Measurements from ENCODE around the gene VASH1. TPM values are rescaled to one million over a fixed set of nuclear protein-coding genes. Genes with fewer than 3 reads are reported as not detected.

VASH1 gene
- total and polyA plus RNA-seq, 2 of the 13 experiments (the other 11 are each of a cell fraction or from before 2014, with no cell fraction given): 0.11 to 0.24 TPM

GRCh38 chr14:76781648-76782051, 20.4 kb downstream of the VASH1 start:
- no TSS peak for BruUV-seq (replicated peaks)
- Histone ChIP-seq H3K9ac (ENCODE audit: insufficient read depth, low read depth, low read length) (no peak overlapping the region), H2AFZ (ENCODE audit: low read length) (no peak overlapping the region), H3K79me2 (ENCODE audit: insufficient read depth, low read length) (no peaks in the 10 kb centered on the region), H4K20me1 (ENCODE audit: insufficient read depth, low read length) (peaks cover 4% of the 10 kb centered on the region; the same call in 1 of the 2 replicates), H3K27ac (ENCODE audit: extremely low read length, insufficient read depth, low read length) (no peak overlapping the region), H3K4me1 (ENCODE audit: insufficient read depth, low read length) (peaks cover 5% of the 10 kb centered on the region), H3K4me3 (replicated peaks in 1 of 3; ENCODE audit: insufficient read depth in 1 of 3, low read depth in 2 of 3, low read length in 3 of 3) (no peak overlapping the region), H3K9me3 (ENCODE audit: low read length) (no peaks in the 10 kb centered on the region), H3K36me3 (replicated peaks in 1 of 2; ENCODE audit: control insufficient read depth in 1 of 2, insufficient read depth in 2 of 2, low read length in 2 of 2) (peaks cover 6 to 12% of the 10 kb centered on the region in 2 experiments; a peak in 4 of 5 replicates), H3K27me3 (ENCODE audit: control insufficient read depth in 1 of 2, insufficient read depth in 2 of 2, low read length in 2 of 2) (no peaks in the 10 kb centered on the region), H3K4me2 (ENCODE audit: low read depth, low read length) (no peak overlapping the region)
- DNase-seq (ENCODE audit: low spot score): no peak
- intact Hi-C loops (cut with micrococcal nuclease; ENCODE audit: unreplicated experiment) (no loop called here), in situ Hi-C loops (cut with HindIII; ENCODE audit: extremely low pct_ligation_motif_present, low pct_unique_long_range_greater_than_20kb) (loop anchor here (5.0 kb wide), 1 partner anchor 69 kb away; no protein-coding TSS in a partner anchor)
- POLR2A ChIA-PET: no interaction called here
- TF ChIP-seq ZNF773 (CRISPR knock-in tag; IDR thresholded peaks at IDR 0.05; ENCODE audit: borderline replicate concordance) (no peak), DNMT1 (CRISPR knock-in tag; IDR thresholded peaks at IDR 0.05) (no peak), ATRX (CRISPR knock-in tag; IDR thresholded peaks at IDR 0.05; ENCODE audit: borderline replicate concordance) (no peak), ZNF382 (CRISPR knock-in tag; IDR thresholded peaks at IDR 0.05; ENCODE audit: borderline replicate concordance) (no peak), JUN (CRISPR knock-in tag; IDR thresholded peaks at IDR 0.05) (no peak), ZNF782 (CRISPR knock-in tag; IDR thresholded peaks at IDR 0.05; ENCODE audit: borderline replicate concordance) (no peak), AGO1 (IDR thresholded peaks at IDR 0.05; ENCODE audit: low read depth, low read length, poor library complexity, severe bottlenecking) (no peak), FOXC1 (CRISPR knock-in tag; IDR thresholded peaks at IDR 0.05; ENCODE audit: borderline replicate concordance) (no peak), MXD4 (CRISPR knock-in tag; IDR thresholded peaks at IDR 0.05) (no peak), ZNF256 (CRISPR knock-in tag; conservative IDR thresholded peaks at IDR 0.05) (no peak), AHDC1 (CRISPR knock-in tag; IDR thresholded peaks at IDR 0.05; ENCODE audit: borderline replicate concordance) (no peak), ZNF775 (CRISPR knock-in tag; IDR thresholded peaks at IDR 0.05; ENCODE audit: borderline replicate concordance) (no peak), ATF7 (IDR thresholded peaks at IDR 0.05) (no peak), ATF7 (CRISPR knock-in tag; IDR thresholded peaks at IDR 0.05) (no peak), ZSCAN12 (CRISPR knock-in tag; IDR thresholded peaks at IDR 0.05) (no peak), SATB2 (CRISPR knock-in tag; IDR thresholded peaks at IDR 0.05) (no peak)
- CTCF ChIA-PET (ENCODE audit: low intra/inter-chr PET ratio, low total read pairs): no interaction called here
- 88% methylated on average over 2 of the region's 2 CpGs for WGBS (ENCODE audit: low lambda C conversion rate)
- ATAC-seq: no peak
- no peak for FAIRE-seq
